Aorta (tissue), 5 donors: ENCODE measurements around the gene PACRG. TPM values are rescaled to one million over a fixed set of nuclear protein-coding genes. Genes with fewer than 3 reads are reported as not detected.

Source experiments
- ATAC-seq: fragments of 200-7000 bp; cut with Tn5 transposase; one replicate; pipeline ENCODE4 v1.9.1; 2022; ENCODE audit warnings: moderate library complexity; ENCODE audit not compliant: low FRiP score
- DNase-seq, 2 donors: peaks; one replicate each; pipeline ENCODE4 v3.0.0-alpha.2; 2020
- H3K27ac ChIP-seq, 2 donors: one replicate each; pipeline ENCODE4 v1.5.1; 2013; ENCODE audit warnings: low read length in 2 of 2, mild to moderate bottlenecking in 2 of 2, moderate library complexity in 2 of 2, control low read depth in 1 of 2, inconsistent platforms in 1 of 2, low read depth in 1 of 2
- H3K27me3 ChIP-seq, 2 donors: one replicate each; pipeline ENCODE4 v1.6.1; 2013; ENCODE audit warnings: control low read depth in 1 of 2, low read length in 1 of 2, mild to moderate bottlenecking in 1 of 2, moderate library complexity in 1 of 2; ENCODE audit not compliant: insufficient read depth in 2 of 2, control insufficient read depth in 1 of 2
- H3K36me3 ChIP-seq, 2 donors: one replicate each; pipeline ENCODE4 v1.6.1; 2013; ENCODE audit warnings: control low read depth in 1 of 2, low read length in 1 of 2, mild to moderate bottlenecking in 1 of 2; ENCODE audit not compliant: insufficient read depth in 2 of 2, control insufficient read depth in 1 of 2
- H3K4me1 ChIP-seq, 2 donors: one replicate each; pipeline ENCODE4 v1.6.1; 2013; ENCODE audit warnings: low read length in 2 of 2, control low read depth in 1 of 2, mild to moderate bottlenecking in 1 of 2, moderate library complexity in 1 of 2; ENCODE audit not compliant: insufficient read depth in 2 of 2, control insufficient read depth in 1 of 2
- H3K4me3 ChIP-seq, 2 donors: one replicate each; pipeline ENCODE4 v1.5.1; 2013; ENCODE audit warnings: low read length in 2 of 2, control low read depth in 1 of 2, mild to moderate bottlenecking in 1 of 2
- H3K9me3 ChIP-seq: one replicate; pipeline ENCODE4 v1.6.1; 2013; ENCODE audit warnings: mild to moderate bottlenecking, low read length; ENCODE audit not compliant: control insufficient read depth
- WGBS, 2 donors: extraction: QIAGEN DNeasy Blood & Tissue Kit; methylation state at CpG; one replicate each; pipeline ENCODE4 v1.1.7; 2013; 5-methylcytosine and 5-hydroxymethylcytosine counted together
- intact Hi-C, 2 donors: fragments of 100-400 bp; cut with DNase I; formaldehyde crosslinking; loops; one replicate each; pipeline versions ENCODE4 v1.14.2 to v1.15.0; 2022
- polyA plus RNA-seq, 2 donors: library from polyadenylated mRNA; stranded (reverse); fragments of 200-250 nt; gene quantifications; one replicate each; pipeline ENCODE4 v1.2.3, GENCODE V29; 2013
- total RNA-seq, 2 donors: library from RNA; stranded (reverse); fragmentation: NEBNext Ultra II Directional; extraction: Animal tissue kit (Norgen Biotek cat#: 25700); gene quantifications; one replicate each; pipeline ENCODE4 v1.2.1, GENCODE V29; 2021
- donor health status: healthy with polysubstance abuse.
- donor health status: Bipolar disorder and iron deficiency.
- donor health status: DM: no; HTN: no; CAD: no.
- donor health status: DM: no; HTN: no; CAD: no.
- donor health status: DM: yes; HTN: yes; CAD: no.

Gene PACRG
- total and polyA plus RNA-seq, 4 donors, result 0.26 to 2.7 (median 0.54) TPM; not detected in 1

GRCh38 chr6:163347021-163347446 is 619.3 kb downstream of the PACRG start:
- no peak for DNase-seq
- Histone ChIP-seq H3K27ac (no peak overlapping the region), H3K9me3 (no peaks in the 10 kb centered on the region), H3K27me3 (no peaks in the 10 kb centered on the region), H3K36me3 (no peaks in the 10 kb centered on the region), H3K4me3 (no peak overlapping the region), H3K4me1 (no peaks in the 10 kb centered on the region)
- ATAC-seq, result peak; percentile 36
- 29 to 36% methylated on average over 12 of the region's 12 CpGs for WGBS, 2 donors
- intact Hi-C loops, result no loop called here

GRCh38 chr6:163348789-163349680 is 621.3 kb downstream of the PACRG start:
- no peak for ATAC-seq
- no peaks in the 10 kb centered on the region for H3K4me1 ChIP-seq
- intact Hi-C loops, result no loop called here

GRCh38 chr6:163349696-163350095 is 621.9 kb downstream of the PACRG start:
- no peak overlapping the region for H3K27ac ChIP-seq
- intact Hi-C loops, result no loop called here
- 90 to 94% methylated on average over 8 of the region's 8 CpGs for WGBS, 2 donors

More at GRCh38 chr6:163348789-163349680, 621.3 kb downstream of the PACRG start:
- 65 to 70% methylated on average over 9 of the region's 9 CpGs for WGBS, 2 donors
- no peak for DNase-seq
- Histone ChIP-seq H3K27me3 (no peaks in the 10 kb centered on the region), H3K4me3 (no peak overlapping the region), H3K27ac (no peak overlapping the region), H3K9me3 (no peaks in the 10 kb centered on the region), H3K36me3 (no peaks in the 10 kb centered on the region)

GRCh38 chr6:163351013-163351412 is 623.2 kb downstream of the PACRG start:
- H3K27ac ChIP-seq, result no peak overlapping the region
- no peak overlapping the region for H3K4me3 ChIP-seq
- DNase-seq (no peak), ATAC-seq (no peak)
- intact Hi-C loops, result no loop called here
- WGBS, 2 donors, result 73 to 77% methylated on average over 6 of the region's 6 CpGs
- H3K36me3 ChIP-seq, result no peaks in the 10 kb centered on the region
- H3K27me3 ChIP-seq, result no peaks in the 10 kb centered on the region
- no peaks in the 10 kb centered on the region for H3K4me1 ChIP-seq
- H3K9me3 ChIP-seq, result no peaks in the 10 kb centered on the region

More at GRCh38 chr6:163349696-163350095, 621.9 kb downstream of the PACRG start:
- Histone ChIP-seq H3K27me3 (no peaks in the 10 kb centered on the region), H3K9me3 (no peaks in the 10 kb centered on the region), H3K4me3 (no peak overlapping the region), H3K4me1 (no peaks in the 10 kb centered on the region), H3K36me3 (no peaks in the 10 kb centered on the region)
- DNase-seq (no peak), ATAC-seq (no peak)

GRCh38 chr6:163352011-163352685 is 624.4 kb downstream of the PACRG start:
- ATAC-seq (no peak), DNase-seq (no peak)
- 90 to 94% methylated on average over 16 of the region's 16 CpGs for whole genome bisulfite sequencing, 2 donors
- H3K27ac ChIP-seq, result no peak overlapping the region
- H3K36me3 ChIP-seq, result no peaks in the 10 kb centered on the region
- H3K9me3 ChIP-seq, result no peaks in the 10 kb centered on the region
- H3K4me3 ChIP-seq, result no peak overlapping the region
- intact Hi-C loops, result no loop called here
- no peaks in the 10 kb centered on the region for H3K4me1 ChIP-seq
- H3K27me3 ChIP-seq, result no peaks in the 10 kb centered on the region

- no peak overlapping the region for H3K27ac ChIP-seq
- no peaks in the 10 kb centered on the region for H3K27me3 ChIP-seq
- ATAC-seq (no peak), DNase-seq (no peak)
- WGBS, 2 donors, result 82 to 92% methylated on average over 7 of the region's 7 CpGs
- H3K9me3 ChIP-seq, result no peaks in the 10 kb centered on the region
- intact Hi-C loops, result no loop called here
- H3K4me1 ChIP-seq, result no peaks in the 10 kb centered on the region
- no peaks in the 10 kb centered on the region for H3K36me3 ChIP-seq
- H3K4me3 ChIP-seq, result no peak overlapping the region
These were observed 625.2 kb downstream of the PACRG start for GRCh38 chr6:163352966-163353365.

- 87 to 90% methylated on average over 8 of the region's 8 CpGs for WGBS, 2 donors
- no peak for ATAC-seq
- H3K27me3 ChIP-seq, result no peaks in the 10 kb centered on the region
- DNase-seq, result no peak
- intact Hi-C loops, result no loop called here
- H3K36me3 ChIP-seq, result no peaks in the 10 kb centered on the region
- H3K4me3 ChIP-seq, result no peak overlapping the region
- no peak overlapping the region for H3K27ac ChIP-seq
- no peaks in the 10 kb centered on the region for H3K4me1 ChIP-seq
- H3K9me3 ChIP-seq, result no peaks in the 10 kb centered on the region
These were observed 626.3 kb downstream of the PACRG start for GRCh38 chr6:163354085-163354484.

GRCh38 chr6:163354761-163355425 is 627.1 kb downstream of the PACRG start:
- Histone ChIP-seq H3K9me3 (no peaks in the 10 kb centered on the region), H3K4me1 (no peaks in the 10 kb centered on the region), H3K36me3 (no peaks in the 10 kb centered on the region), H3K4me3 (no peak overlapping the region), H3K27ac (no peak overlapping the region), H3K27me3 (no peaks in the 10 kb centered on the region)
- ATAC-seq, result peak; percentile 69
- peak; percentile 79 to 80 for DNase-seq
- intact Hi-C loops, result loop anchor here in 1 of 2 donors (5.0 kb wide), 1 partner anchor 52 kb away; no protein-coding TSS in a partner anchor
- WGBS, 2 donors, result 25 to 28% methylated on average over 13 of the region's 13 CpGs
